PC-9 (cell line): ENCODE results near the gene ATF6. TPM values are rescaled to one million over a fixed set of nuclear protein-coding genes. Genes with fewer than 3 reads are reported as not detected.

ENCODE experiments used
- BruUV-seq: library from RNA; stranded (reverse); fragments of 400-500 nt; replicated peaks from 2 replicates; lab custom pipeline; 2021; lab: Mats Ljungman, UMichigan
- CTCF ChIA-PET: fragments of 300-600 bp; sonication (Branson Sonifier 250); formaldehyde crosslinking; loops from one replicate; lab custom pipeline; 2022; ENCODE audit warnings: antibody characterized with exemption; lab: Charles Lee
- POLR2A ChIA-PET: fragments of 300-600 bp; sonication (Branson Sonifier 250); formaldehyde crosslinking; loops from one replicate; lab custom pipeline; 2022; ENCODE audit warnings: antibody characterized with exemption; ENCODE audit not compliant: unreplicated experiment; lab: Charles Lee
- DNase-seq, 2 experiments: peaks; one replicate each; pipeline versions ENCODE4 v3.0.0 to v3.0.0-alpha.2; 2015 to 2022; ENCODE audit warnings: mixed read lengths in 1 of 2
- H2AFZ ChIP-seq: fragments of 200-600 bp; sonication (generic); 2 replicates; pipeline ENCODE4 v1.8.1; 2017; ENCODE audit warnings: antibody characterized with exemption
- H3F3A ChIP-seq: fragments of 200-600 bp; sonication (generic); 2 replicates; pipeline ENCODE4 v1.8.1; 2017; ENCODE audit warnings: antibody characterized with exemption, mild to moderate bottlenecking, low read depth; ENCODE audit not compliant: insufficient read depth
- H3K27ac ChIP-seq: fragments of 200-600 bp; sonication (generic); 2 replicates; pipeline ENCODE4 v1.6.1; 2016; ENCODE audit warnings: mixed run types
- H3K27me3 ChIP-seq: fragments of 200-600 bp; sonication (generic); 2 replicates; pipeline ENCODE4 v1.6.1; 2016; ENCODE audit warnings: low read depth, mixed run types; ENCODE audit not compliant: insufficient read depth
- H3K36me3 ChIP-seq: fragments of 200-600 bp; sonication (generic); 2 replicates; pipeline ENCODE4 v1.6.1; 2016; ENCODE audit warnings: low read depth, mixed run types
- H3K4me1 ChIP-seq: fragments of 200-600 bp; sonication (generic); replicated peaks from 2 replicates; pipeline ENCODE4 v1.6.1; 2016; ENCODE audit warnings: mixed run types; ENCODE audit not compliant: insufficient read depth
- H3K4me2 ChIP-seq: fragments of 200-600 bp; sonication (generic); 2 replicates; pipeline ENCODE4 v1.6.1; 2017; ENCODE audit warnings: mixed run types
- H3K4me3 ChIP-seq: fragments of 200-600 bp; sonication (generic); 2 replicates; pipeline ENCODE4 v1.6.1; 2016; ENCODE audit warnings: mixed run types
- H3K79me2 ChIP-seq: fragments of 200-600 bp; sonication (generic); 2 replicates; pipeline ENCODE4 v1.6.1; 2017; ENCODE audit warnings: low read depth, mixed run types
- H3K9me2 ChIP-seq: fragments of 200-600 bp; sonication (generic); 2 replicates; pipeline ENCODE4 v1.8.1; 2017; ENCODE audit warnings: mild to moderate bottlenecking; ENCODE audit not compliant: insufficient read depth
- H3K9me3 ChIP-seq: fragments of 200-600 bp; sonication (generic); 2 replicates; pipeline ENCODE4 v1.8.1; 2016; ENCODE audit warnings: low read depth; ENCODE audit not compliant: insufficient read depth
- H4K20me1 ChIP-seq: fragments of 200-600 bp; sonication (generic); 2 replicates; pipeline ENCODE4 v1.8.1; 2017; ENCODE audit not compliant: insufficient read depth
- EZH2 ChIP-seq: fragments of 200-600 bp; sonication (generic); IDR thresholded peaks from 2 replicates; pipeline ENCODE4 v1.8.0; 2017; ENCODE audit warnings: antibody characterized with exemption, low read depth
- intact Hi-C: fragments of 100-400 bp; cut with micrococcal nuclease; formaldehyde crosslinking; loops from one replicate; pipeline ENCODE4 v1.10.0; 2022; ENCODE audit not compliant: unreplicated experiment
- total RNA-seq: library from RNA; stranded (reverse); gene quantifications from 2 replicates; pipeline ENCODE4 v1.2.3, GENCODE V29; 2021
- TF ChIP-seq, protein P1 (sequence below): fragments of 200-600 bp; sonication (generic); conservative IDR thresholded peaks from 2 replicates; pipeline ENCODE4 v1.6.1; 2017; ENCODE audit warnings: mixed run types, antibody characterized with exemption, mild to moderate bottlenecking, moderate library complexity

Gene ATF6
- total RNA-seq, 1 experiment from 2014 or later = 19.5 TPM

- H3K27me3 ChIP-seq = no peaks in the 10 kb centered on the region
- no peaks in the 10 kb centered on the region for H3F3A ChIP-seq
- H3K36me3 ChIP-seq = no peaks in the 10 kb centered on the region
- CTCF ChIA-PET = no interaction called here
- POLR2A ChIA-PET = no interaction called here
- no peak overlapping the region for H3K4me3 ChIP-seq
- no peak overlapping the region for H3K4me2 ChIP-seq
- H3K4me1 ChIP-seq = no peaks in the 10 kb centered on the region
- H3K9me3 ChIP-seq = no peaks in the 10 kb centered on the region
- DNase-seq = no peak
- no TSS peak for BruUV-seq
- no peak for TF ChIP-seq EZH2
- TF ChIP-seq, protein P1, sequence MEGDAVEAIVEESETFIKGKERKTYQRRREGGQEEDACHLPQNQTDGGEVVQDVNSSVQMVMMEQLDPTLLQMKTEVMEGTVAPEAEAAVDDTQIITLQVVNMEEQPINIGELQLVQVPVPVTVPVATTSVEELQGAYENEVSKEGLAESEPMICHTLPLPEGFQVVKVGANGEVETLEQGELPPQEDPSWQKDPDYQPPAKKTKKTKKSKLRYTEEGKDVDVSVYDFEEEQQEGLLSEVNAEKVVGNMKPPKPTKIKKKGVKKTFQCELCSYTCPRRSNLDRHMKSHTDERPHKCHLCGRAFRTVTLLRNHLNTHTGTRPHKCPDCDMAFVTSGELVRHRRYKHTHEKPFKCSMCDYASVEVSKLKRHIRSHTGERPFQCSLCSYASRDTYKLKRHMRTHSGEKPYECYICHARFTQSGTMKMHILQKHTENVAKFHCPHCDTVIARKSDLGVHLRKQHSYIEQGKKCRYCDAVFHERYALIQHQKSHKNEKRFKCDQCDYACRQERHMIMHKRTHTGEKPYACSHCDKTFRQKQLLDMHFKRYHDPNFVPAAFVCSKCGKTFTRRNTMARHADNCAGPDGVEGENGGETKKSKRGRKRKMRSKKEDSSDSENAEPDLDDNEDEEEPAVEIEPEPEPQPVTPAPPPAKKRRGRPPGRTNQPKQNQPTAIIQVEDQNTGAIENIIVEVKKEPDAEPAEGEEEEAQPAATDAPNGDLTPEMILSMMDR = no peak
- H3K27ac ChIP-seq = no peak overlapping the region
- H3K79me2 ChIP-seq = no peaks in the 10 kb centered on the region
- intact Hi-C loops = no loop called here
- no peaks in the 10 kb centered on the region for H4K20me1 ChIP-seq
- H2AFZ ChIP-seq = no peak overlapping the region
- no peaks in the 10 kb centered on the region for H3K9me2 ChIP-seq
Observed at GRCh38 chr1:161949548-161949947, 183.4 kb downstream of the ATF6 start.

GRCh38 chr1:161950377-161950776, 184.3 kb downstream of the ATF6 start:
- TF ChIP-seq, protein P1 = no peak
- no peak for TF ChIP-seq EZH2
- BruUV-seq = no TSS peak
- H3K4me2 ChIP-seq = no peak overlapping the region
- no peaks in the 10 kb centered on the region for H3K79me2 ChIP-seq
- H3F3A ChIP-seq = no peaks in the 10 kb centered on the region
- CTCF ChIA-PET = no interaction called here
- no peak for DNase-seq
- no peaks in the 10 kb centered on the region for H3K9me3 ChIP-seq
- intact Hi-C loops = no loop called here
- no peaks in the 10 kb centered on the region for H4K20me1 ChIP-seq
- no peaks in the 10 kb centered on the region for H3K4me1 ChIP-seq
- no peaks in the 10 kb centered on the region for H3K27me3 ChIP-seq
- H3K4me3 ChIP-seq = no peak overlapping the region
- POLR2A ChIA-PET = no interaction called here
- H2AFZ ChIP-seq = no peak overlapping the region
- no peak overlapping the region for H3K27ac ChIP-seq
- H3K9me2 ChIP-seq = no peaks in the 10 kb centered on the region
- no peaks in the 10 kb centered on the region for H3K36me3 ChIP-seq

- POLR2A ChIA-PET = no interaction called here
- no peaks in the 10 kb centered on the region for H3K4me1 ChIP-seq
- intact Hi-C loops = no loop called here
- no peaks in the 10 kb centered on the region for H3K9me2 ChIP-seq
- CTCF ChIA-PET = no interaction called here
- H3K79me2 ChIP-seq = no peaks in the 10 kb centered on the region
- H3F3A ChIP-seq = no peaks in the 10 kb centered on the region
- H4K20me1 ChIP-seq = no peaks in the 10 kb centered on the region
- DNase-seq = no peak
- H3K9me3 ChIP-seq = no peaks in the 10 kb centered on the region
- H2AFZ ChIP-seq = no peak overlapping the region
- no peaks in the 10 kb centered on the region for H3K27me3 ChIP-seq
- BruUV-seq = no TSS peak
- H3K4me2 ChIP-seq = no peak overlapping the region
- no peaks in the 10 kb centered on the region for H3K36me3 ChIP-seq
- H3K27ac ChIP-seq = no peak overlapping the region
- no peak overlapping the region for H3K4me3 ChIP-seq
- TF ChIP-seq, protein P1 = no peak
- no peak for TF ChIP-seq EZH2
Observed at GRCh38 chr1:161951646-161952045, 185.5 kb downstream of the ATF6 start.
